Esophagus muscularis mucosa (tissue), 3 donors: ENCODE data around the gene KIFAP3.

Experiments used
- CTCF ChIP-seq, 3 experiments: fragments of 200-600 bp in 2 of 3; fragments of 450-650 bp in 1 of 3; sonication (generic) in 2 of 3; IDR thresholded peaks; one replicate each; pipeline ENCODE4 v1.5.1; 2017 to 2019; ENCODE audit warnings: antibody characterized with exemption in 3 of 3, mild to moderate bottlenecking in 2 of 3, moderate library complexity in 1 of 3
- EP300 ChIP-seq: sonication (generic); formaldehyde crosslinking; IDR thresholded peaks from one replicate; pipeline ENCODE4 v1.6.1; 2017; ENCODE audit warnings: antibody characterized with exemption

GRCh38 chr1:170076199-170076598 lies 1.7 kb upstream of the KIFAP3 start:
- TF ChIP-seq CTCF (IDR thresholded peaks at IDR 0.05) (no peak), EP300 (no peak)
